Measurements from ENCODE around the gene SCN3A. TPM values are rescaled to one million over a fixed set of nuclear protein-coding genes. Genes with fewer than 3 reads are reported as not detected.

The SCN3A gene
- total RNA-seq = under 1 TPM; 0.17 to 0.97 (median 0.38) TPM

- Histone ChIP-seq H3K27ac (no peak within 1 kb of the TSS), H3K4me1 (no peaks in the 10 kb centered on the region), H3K27me3 (no peaks in the 10 kb centered on the region), H3K4me3 (no peak within 1 kb of the TSS), H3K36me3 (no peaks in the 10 kb centered on the region), H3K9me3 (no peaks in the 10 kb centered on the region)
- TF ChIP-seq POLR2A (IDR thresholded peaks at IDR 0.05) = no peak
- peak in 1 of 2 donors; percentile 43 for TF ChIP-seq CTCF (IDR thresholded peaks at IDR 0.05)
- 24% methylated on average over 8 of the region's 8 CpGs for WGBS
- no peak for DNase-seq (ENCODE audit: low spot score in 2 of 2)
Measured at GRCh38 chr2:165203689-165204559, at the start of gene SCN3A. Gene SCN3A (minus strand): TSS chr2:165204050. CDS start chr2:165176394, 27,656 bp downstream.

- Histone ChIP-seq H3K9me3 (no peaks in the 10 kb centered on the region), H3K27ac (no peak overlapping the region), H3K4me1 (no peaks in the 10 kb centered on the region), H3K36me3 (no peaks in the 10 kb centered on the region), H3K27me3 (no peaks in the 10 kb centered on the region), H3K4me3 (no peak overlapping the region)
- no peak for DNase-seq (ENCODE audit: low spot score in 2 of 2)
- no peak for TF ChIP-seq POLR2AphosphoS5 (IDR thresholded peaks at IDR 0.05)
- no peak for TF ChIP-seq POLR2A (IDR thresholded peaks at IDR 0.05)
- TF ChIP-seq CTCF (IDR thresholded peaks at IDR 0.05) = no peak
- no peak for TF ChIP-seq EP300 (IDR thresholded peaks at IDR 0.05)
Measured at GRCh38 chr2:165253178-165253577, 49.3 kb upstream of the SCN3A start.

- 74% methylated on average over 4 of the region's 4 CpGs for WGBS
- DNase-seq (ENCODE audit: low spot score in 2 of 2) = no peak
- TF ChIP-seq POLR2AphosphoS5 (IDR thresholded peaks at IDR 0.05) (no peak), EP300 (IDR thresholded peaks at IDR 0.05) (no peak), CTCF (IDR thresholded peaks at IDR 0.05) (no peak), POLR2A (IDR thresholded peaks at IDR 0.05) (no peak)
- no peaks in the 10 kb centered on the region for H3K9me3 ChIP-seq
- no peak overlapping the region for H3K4me3 ChIP-seq
- H3K27ac ChIP-seq = no peak overlapping the region
- no peaks in the 10 kb centered on the region for H3K4me1 ChIP-seq
- no peaks in the 10 kb centered on the region for H3K36me3 ChIP-seq
- no peaks in the 10 kb centered on the region for H3K27me3 ChIP-seq
Measured at GRCh38 chr2:165251366-165251765, 47.5 kb upstream of the SCN3A start.

- TF ChIP-seq EP300 (IDR thresholded peaks at IDR 0.05) (no peak), CTCF (IDR thresholded peaks at IDR 0.05) (no peak), POLR2AphosphoS5 (IDR thresholded peaks at IDR 0.05) (no peak), POLR2A (IDR thresholded peaks at IDR 0.05) (no peak)
- WGBS = 53% methylated on average over 2 of the region's 2 CpGs
- no peaks in the 10 kb centered on the region for H3K27me3 ChIP-seq
Measured at GRCh38 chr2:165248238-165248637, 44.4 kb upstream of the SCN3A start.

GRCh38 chr2:165245081-165245793 lies 41.4 kb upstream of the SCN3A start:
- H3K27me3 ChIP-seq = no peaks in the 10 kb centered on the region
- no peaks in the 10 kb centered on the region for H3K4me1 ChIP-seq
- no peak overlapping the region for H3K4me3 ChIP-seq
- TF ChIP-seq POLR2A (IDR thresholded peaks at IDR 0.05) = no peak
- TF ChIP-seq POLR2AphosphoS5 (IDR thresholded peaks at IDR 0.05) = no peak
- no peak for TF ChIP-seq EP300 (IDR thresholded peaks at IDR 0.05)
- no peak for TF ChIP-seq CTCF (IDR thresholded peaks at IDR 0.05)
- no peaks in the 10 kb centered on the region for H3K9me3 ChIP-seq
- WGBS = 43% methylated on average over 5 of the region's 5 CpGs
- DNase-seq (ENCODE audit: low spot score in 2 of 2) = no peak
- no peak overlapping the region for H3K27ac ChIP-seq
- no peaks in the 10 kb centered on the region for H3K36me3 ChIP-seq

More at GRCh38 chr2:165248238-165248637, 44.4 kb upstream of the SCN3A start:
- no peak for DNase-seq (ENCODE audit: low spot score in 2 of 2)
- Histone ChIP-seq H3K36me3 (no peaks in the 10 kb centered on the region), H3K9me3 (no peaks in the 10 kb centered on the region), H3K4me3 (no peak overlapping the region), H3K4me1 (no peaks in the 10 kb centered on the region), H3K27ac (no peak overlapping the region)
